Activated CD4-positive, alpha-beta T cell treated with anti-CD3 and anti-CD28 coated beads, Interleukin-2, amount 10 ng/mL, durations not matched to agents 7 days and 5 days (primary cell): ENCODE results near the gene DCPS. TPM values are rescaled to one million over a fixed set of nuclear protein-coding genes. Genes with fewer than 3 reads are reported as not detected.
A peak's percentile ranks its signal among the peaks of the same experiment; 100 is the strongest.

Experiments
- CTCF ChIA-PET: fragments of 350-600 bp; sonication (Branson Sonifier 250); formaldehyde crosslinking; loops from one replicate; lab custom pipeline; 2021; ENCODE audit warnings: antibody characterized with exemption; lab: Charles Lee
- POLR2A ChIA-PET: fragments of 350-600 bp; sonication (Branson Sonifier 250); formaldehyde crosslinking; loops from one replicate; lab custom pipeline; 2021; ENCODE audit warnings: antibody characterized with exemption; lab: Charles Lee
- DNase-seq: peaks from one replicate; pipeline ENCODE4 v3.0.0-alpha.2; 2020
- H3K27ac Mint-ChIP-seq: one replicate; pipeline ENCODE4 v1.8.0; 2021; ENCODE audit warnings: mild to moderate bottlenecking, moderate library complexity, mixed read lengths
- H3K27me3 Mint-ChIP-seq: one replicate; pipeline ENCODE4 v1.8.0; 2021; ENCODE audit warnings: mixed read lengths
- H3K36me3 Mint-ChIP-seq: one replicate; pipeline ENCODE4 v1.8.0; 2021; ENCODE audit warnings: low read depth, mixed read lengths
- H3K4me1 Mint-ChIP-seq: one replicate; pipeline ENCODE4 v1.8.0; 2021; ENCODE audit warnings: mixed read lengths
- H3K4me3 Mint-ChIP-seq: one replicate; pipeline ENCODE4 v1.8.0; 2021; ENCODE audit warnings: mild to moderate bottlenecking, moderate library complexity, mixed read lengths
- H3K9me3 Mint-ChIP-seq: one replicate; pipeline ENCODE4 v1.8.0; 2021; ENCODE audit warnings: mixed read lengths
- total RNA-seq, 2 experiments: library from RNA; stranded (reverse); gene quantifications; one replicate each; pipeline ENCODE4 v1.2.3, GENCODE V29; 2021

Gene DCPS
- total RNA-seq, 2 experiments from 2014 or later = 33.1 to 33.5 TPM

DNA sequence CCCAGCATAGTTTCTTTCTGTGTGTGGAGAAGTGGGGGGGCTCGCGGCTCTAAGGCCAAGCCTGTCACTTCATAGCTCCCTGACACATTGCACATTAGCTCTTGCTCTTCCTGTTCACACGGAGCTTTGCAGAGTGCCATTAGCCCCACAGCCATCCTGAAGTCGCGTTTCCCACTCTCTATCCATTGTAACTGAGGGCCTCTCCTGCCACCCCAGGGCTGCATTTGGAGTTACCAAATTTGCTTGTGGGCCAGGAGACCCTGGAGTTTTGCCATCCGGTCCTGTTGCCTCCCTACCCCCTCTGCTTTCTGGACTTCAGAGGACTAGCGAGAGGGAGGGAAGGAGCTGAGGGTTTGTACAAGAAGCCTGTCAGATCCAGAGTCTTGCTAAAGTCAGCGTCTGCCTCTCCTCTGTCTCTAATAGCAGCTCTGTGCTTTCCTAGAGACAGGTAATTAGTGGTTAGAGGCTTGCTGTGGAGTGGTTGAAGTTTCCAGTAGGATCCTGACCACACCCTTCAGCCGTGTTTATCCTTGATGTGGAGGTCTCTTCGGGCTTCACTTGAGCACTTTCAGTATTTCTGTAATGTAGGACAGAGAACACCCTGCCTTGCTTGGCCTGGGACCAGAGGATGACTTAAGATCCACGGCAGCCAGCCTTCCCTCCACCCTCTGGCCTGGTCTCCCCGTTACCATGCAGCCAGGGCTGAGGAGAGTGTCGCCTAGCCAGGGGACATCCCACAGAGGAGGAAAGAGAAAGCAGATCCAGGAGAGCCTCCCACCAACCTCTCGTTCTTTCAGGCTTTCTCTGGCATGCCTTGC lies 14.1 kb downstream of the DCPS start:
- peaks cover 44% of the 10 kb centered on the region for H3K4me1 Mint-ChIP-seq
- no peaks in the 10 kb centered on the region for H3K27me3 Mint-ChIP-seq
- CTCF ChIA-PET = interaction anchor here (0.7 to 2.5 kb wide), 10 partner anchors 7 to 163 kb away, joined by 3 to 9 read pairs (median 5); no protein-coding TSS in a partner anchor
- H3K36me3 Mint-ChIP-seq = peaks cover 36% of the 10 kb centered on the region
- peaks cover 4% of the 10 kb centered on the region for H3K9me3 Mint-ChIP-seq
- DNase-seq = peak; percentile 27
- H3K4me3 Mint-ChIP-seq = peak overlapping the region; percentile 6
- H3K27ac Mint-ChIP-seq = peak overlapping the region; percentile 88
- POLR2A ChIA-PET = no interaction called here

DNA sequence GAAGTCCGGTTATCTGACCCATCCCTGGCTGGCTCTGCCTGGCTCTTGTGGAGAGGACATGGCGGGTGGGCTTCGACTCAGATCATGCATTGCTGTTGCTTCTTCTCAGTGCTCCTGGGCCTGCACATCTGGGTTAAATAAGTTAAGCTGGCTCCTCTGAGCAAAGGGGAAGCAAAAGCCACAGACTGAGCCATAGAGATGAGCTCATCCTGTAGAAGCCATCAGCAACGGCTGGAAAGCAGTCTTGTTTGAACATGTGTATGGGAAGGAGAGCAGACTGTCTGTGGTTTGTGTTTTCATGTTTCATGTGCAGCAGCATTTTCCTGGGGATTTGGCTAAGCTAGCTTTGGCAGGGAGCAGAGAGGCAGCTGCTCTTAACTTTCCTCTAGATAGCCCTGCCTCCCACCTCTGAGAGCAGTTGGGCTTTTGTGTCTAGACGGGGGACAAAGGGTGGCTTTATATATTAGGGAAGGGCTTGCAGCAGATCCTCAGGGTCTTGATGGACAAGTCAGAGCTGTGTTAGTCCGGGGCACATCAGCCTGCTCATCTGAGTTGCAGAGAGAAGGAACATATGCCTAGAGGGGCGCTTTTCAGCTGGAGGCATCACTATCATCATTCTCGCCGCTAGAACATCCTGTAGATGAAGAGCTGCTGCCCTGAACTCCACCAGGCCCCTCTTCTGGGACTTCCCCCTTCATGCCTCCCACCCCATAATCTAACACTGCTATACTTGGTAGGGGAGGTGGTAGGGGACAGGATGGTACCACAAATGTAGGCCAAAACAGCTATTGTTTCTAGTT lies 14.9 kb downstream of the DCPS start:
- H3K4me3 Mint-ChIP-seq = peak overlapping the region; percentile 6
- H3K27me3 Mint-ChIP-seq = no peaks in the 10 kb centered on the region
- H3K4me1 Mint-ChIP-seq = peaks cover 44% of the 10 kb centered on the region
- peaks cover 4% of the 10 kb centered on the region for H3K9me3 Mint-ChIP-seq
- H3K36me3 Mint-ChIP-seq = peaks cover 34% of the 10 kb centered on the region
- ChIA-PET POLR2A (interaction anchor here (0.6 to 1.1 kb wide), 4 partner anchors 14 to 431 kb away, joined by 3 to 5 read pairs (median 4); partner anchors contain the start of genes DCPS and ST3GAL4), CTCF (interaction anchor here (0.7 to 2.5 kb wide), 10 partner anchors 8 to 162 kb away, joined by 3 to 9 read pairs (median 5); no protein-coding TSS in a partner anchor)
- DNase-seq = peak; percentile 53
- peak overlapping the region; percentile 88 for H3K27ac Mint-ChIP-seq

GRCh38 chr11:126319374-126319740 lies 15.5 kb downstream of the DCPS start:
- Mint-ChIP-seq H3K27ac (peak overlapping the region; percentile 88), H3K36me3 (peaks cover 29% of the 10 kb centered on the region), H3K9me3 (peaks cover 4% of the 10 kb centered on the region), H3K4me1 (peaks cover 40% of the 10 kb centered on the region), H3K27me3 (no peaks in the 10 kb centered on the region), H3K4me3 (no peak overlapping the region)
- ChIA-PET CTCF (interaction anchor here (0.7 to 2.5 kb wide), 10 partner anchors 9 to 337 kb away, joined by 3 to 9 read pairs (median 4); no protein-coding TSS in a partner anchor), POLR2A (interaction anchor here (0.6 to 1.1 kb wide), 4 partner anchors 15 to 431 kb away, joined by 3 to 5 read pairs (median 4); partner anchors contain the start of genes DCPS and ST3GAL4)
- DNase-seq = no peak

DNA sequence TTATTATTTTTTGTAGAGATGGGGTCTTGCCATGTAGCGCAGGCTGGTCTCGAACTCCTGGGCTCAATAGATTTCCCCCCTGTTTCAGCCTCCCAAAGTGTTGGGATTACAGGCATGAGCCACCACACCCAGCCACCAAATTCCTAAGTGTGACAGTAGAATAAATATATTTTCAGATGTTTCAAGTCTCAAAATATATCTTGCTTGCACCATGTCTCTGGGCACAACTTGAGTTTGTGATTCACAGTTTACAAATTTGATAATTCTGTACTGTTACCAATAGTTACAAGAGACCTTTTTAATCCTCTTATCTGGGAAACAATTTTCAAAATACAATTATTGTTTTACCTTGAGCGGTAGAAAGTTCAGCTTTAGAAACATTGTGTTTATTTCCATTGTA lies 19.1 kb downstream of the DCPS start:
- H3K27ac Mint-ChIP-seq = no peak overlapping the region
- peaks cover 8% of the 10 kb centered on the region for H3K36me3 Mint-ChIP-seq
- no peak overlapping the region for H3K4me3 Mint-ChIP-seq
- H3K27me3 Mint-ChIP-seq = no peaks in the 10 kb centered on the region
- ChIA-PET POLR2A (no interaction called here), CTCF (no interaction called here)
- H3K4me1 Mint-ChIP-seq = peaks cover 29% of the 10 kb centered on the region
- no peak for DNase-seq
- H3K9me3 Mint-ChIP-seq = no peaks in the 10 kb centered on the region

DNA sequence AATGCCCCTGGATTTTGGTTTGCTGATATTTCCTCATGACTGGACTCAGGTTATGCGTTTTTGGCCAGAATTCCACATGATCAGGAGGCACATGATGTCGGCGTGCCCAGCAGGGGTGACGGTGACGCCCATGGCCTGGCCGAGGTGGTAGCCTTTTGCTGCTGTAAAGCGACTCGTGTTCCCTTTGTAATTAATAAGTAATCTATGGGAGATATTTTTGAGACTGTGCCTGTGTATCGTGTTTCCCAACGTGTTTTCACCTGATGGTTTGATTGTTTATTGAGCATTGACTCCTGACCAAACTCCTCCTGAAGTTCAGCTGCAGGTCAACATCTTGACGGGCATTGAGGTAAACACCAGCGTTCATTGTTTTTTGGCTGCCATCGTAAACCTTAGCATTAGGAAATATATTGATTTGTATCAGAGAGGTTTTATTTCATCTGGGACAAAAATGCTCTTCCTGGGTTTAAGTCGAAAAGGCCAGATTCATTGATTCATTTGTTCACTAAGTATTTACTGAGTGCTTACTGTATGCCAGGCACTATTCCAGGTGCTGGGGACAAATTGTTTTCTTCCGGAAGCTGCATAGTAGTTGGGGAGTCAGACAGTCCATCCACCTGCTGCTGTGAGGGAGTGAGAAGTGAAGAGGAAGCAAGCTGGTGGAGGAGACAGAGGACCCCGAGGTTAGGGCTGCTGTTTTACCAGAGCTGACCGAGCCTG lies 23.6 kb downstream of the DCPS start:
- ChIA-PET POLR2A (no interaction called here), CTCF (no interaction called here)
- H3K27me3 Mint-ChIP-seq = no peaks in the 10 kb centered on the region

DNA sequence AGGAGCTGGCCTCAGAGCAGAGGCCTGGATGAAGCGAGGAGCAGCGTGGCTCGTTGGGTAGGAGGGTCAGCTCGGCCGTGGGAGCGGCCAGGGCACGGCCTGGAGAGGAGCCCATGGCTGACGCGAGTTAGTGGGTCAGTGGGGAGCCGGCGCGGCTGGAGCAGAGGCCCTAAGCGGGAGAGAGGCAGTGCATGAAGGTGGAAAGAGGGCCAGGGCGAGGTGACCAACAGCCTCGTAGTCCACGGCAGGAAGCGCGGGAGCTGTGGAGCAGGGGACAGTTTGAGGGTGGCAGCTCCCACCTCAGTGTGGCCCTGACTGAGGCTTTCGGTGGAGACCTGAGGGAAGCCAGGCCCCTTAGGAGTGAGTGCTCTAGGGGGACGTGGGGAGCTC lies 24.1 kb downstream of the DCPS start:
- no peak for DNase-seq
- no peak overlapping the region for H3K27ac Mint-ChIP-seq
- no peak overlapping the region for H3K4me3 Mint-ChIP-seq
- peaks cover 5% of the 10 kb centered on the region for H3K4me1 Mint-ChIP-seq
- H3K27me3 Mint-ChIP-seq = no peaks in the 10 kb centered on the region
- ChIA-PET CTCF (interaction anchor here (1.3 kb wide), 1 partner anchor 9 kb away, joined by 4 read pairs; no protein-coding TSS in a partner anchor), POLR2A (no interaction called here)
- H3K9me3 Mint-ChIP-seq = no peaks in the 10 kb centered on the region
- H3K36me3 Mint-ChIP-seq = peaks cover 11% of the 10 kb centered on the region

More for the DNA sequence above, 23.6 kb downstream of the DCPS start:
- Mint-ChIP-seq H3K9me3 (no peaks in the 10 kb centered on the region), H3K4me1 (peaks cover 5% of the 10 kb centered on the region), H3K36me3 (peaks cover 9% of the 10 kb centered on the region), H3K4me3 (no peak overlapping the region), H3K27ac (no peak overlapping the region)
- DNase-seq = no peak

GRCh38 chr11:126328444-126328843 lies 24.6 kb downstream of the DCPS start:
- H3K27me3 Mint-ChIP-seq = no peaks in the 10 kb centered on the region
- peaks cover 11% of the 10 kb centered on the region for H3K36me3 Mint-ChIP-seq
- no peak overlapping the region for H3K27ac Mint-ChIP-seq
- no peak overlapping the region for H3K4me3 Mint-ChIP-seq
- POLR2A ChIA-PET = no interaction called here
- H3K4me1 Mint-ChIP-seq = peaks cover 5% of the 10 kb centered on the region
- CTCF ChIA-PET = interaction anchor here (1.3 kb wide), 1 partner anchor 10 kb away, joined by 4 read pairs; no protein-coding TSS in a partner anchor
- DNase-seq = no peak
- H3K9me3 Mint-ChIP-seq = no peaks in the 10 kb centered on the region

GRCh38 chr11:126328938-126329643 lies 25.2 kb downstream of the DCPS start:
- Mint-ChIP-seq H3K36me3 (peaks cover 11% of the 10 kb centered on the region), H3K27ac (no peak overlapping the region)

DNA sequence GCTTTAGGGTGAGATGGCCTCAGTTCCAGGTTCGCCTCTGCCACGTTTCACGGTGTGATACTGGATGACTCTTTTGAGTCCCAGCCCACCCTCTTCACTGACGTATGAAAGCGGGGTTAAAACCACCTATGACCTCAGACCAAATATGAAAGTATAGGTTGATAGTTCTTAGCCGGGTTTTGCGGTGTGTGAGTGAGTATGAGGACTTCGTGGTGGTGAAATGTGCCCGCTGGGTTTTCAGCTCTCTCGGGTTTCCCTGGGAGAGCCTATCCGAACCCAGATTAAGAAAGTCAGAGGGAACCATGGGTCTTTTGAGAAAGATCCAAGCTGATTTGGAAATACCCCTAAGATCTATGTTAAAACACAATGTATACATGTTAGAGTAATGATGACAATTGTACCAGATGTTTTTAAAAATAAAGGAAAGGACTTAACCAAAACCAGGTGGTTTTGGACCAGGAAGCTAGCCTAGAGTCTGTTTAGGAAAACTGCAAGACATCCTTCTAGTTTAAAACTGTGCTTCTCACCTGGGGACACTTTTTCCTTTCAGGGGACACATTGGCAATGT lies 25.9 kb downstream of the DCPS start:
- H3K9me3 Mint-ChIP-seq = no peaks in the 10 kb centered on the region
- POLR2A ChIA-PET = no interaction called here
- no peak overlapping the region for H3K27ac Mint-ChIP-seq
- H3K27me3 Mint-ChIP-seq = no peaks in the 10 kb centered on the region
- H3K4me1 Mint-ChIP-seq = peaks cover 5% of the 10 kb centered on the region
- CTCF ChIA-PET = interaction anchor here (1.2 to 1.5 kb wide), 3 partner anchors 11 to 13 kb away, joined by 4 read pairs; no protein-coding TSS in a partner anchor
- DNase-seq = no peak
- H3K36me3 Mint-ChIP-seq = peaks cover 11% of the 10 kb centered on the region
- H3K4me3 Mint-ChIP-seq = no peak overlapping the region

More at GRCh38 chr11:126328938-126329643, 25.2 kb downstream of the DCPS start:
- ChIA-PET CTCF (interaction anchor here (1.3 kb wide), 1 partner anchor 10 kb away, joined by 4 read pairs; no protein-coding TSS in a partner anchor), POLR2A (no interaction called here)
- no peak overlapping the region for H3K4me3 Mint-ChIP-seq
- H3K27me3 Mint-ChIP-seq = no peaks in the 10 kb centered on the region
- H3K4me1 Mint-ChIP-seq = peaks cover 5% of the 10 kb centered on the region
- no peaks in the 10 kb centered on the region for H3K9me3 Mint-ChIP-seq
- DNase-seq = no peak

DNA sequence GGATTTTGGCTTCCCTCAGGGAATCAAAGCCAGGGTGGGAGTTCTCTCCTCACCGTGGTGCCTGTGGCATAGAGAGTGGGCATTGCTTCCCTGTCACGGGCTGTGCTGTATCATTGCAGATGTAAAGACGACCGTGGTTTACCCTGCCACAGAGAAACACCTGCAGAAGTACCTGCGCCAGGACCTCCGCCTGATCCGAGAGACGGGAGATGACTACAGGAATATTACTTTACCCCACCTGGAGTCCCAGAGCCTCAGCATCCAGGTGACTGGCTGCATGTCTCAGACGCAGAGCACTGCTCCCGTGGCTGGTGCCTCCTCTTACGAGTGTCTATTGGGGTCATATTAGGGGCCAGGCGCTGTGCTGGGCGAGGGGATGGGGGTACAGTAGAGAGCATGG lies 27.4 kb downstream of the DCPS start:
- Mint-ChIP-seq H3K27me3 (no peaks in the 10 kb centered on the region), H3K36me3 (peaks cover 13% of the 10 kb centered on the region), H3K27ac (peak overlapping the region; percentile 41), H3K9me3 (no peaks in the 10 kb centered on the region), H3K4me1 (peaks cover 13% of the 10 kb centered on the region), H3K4me3 (no peak overlapping the region)
- ChIA-PET POLR2A (no interaction called here), CTCF (interaction anchor here (1.5 kb wide), 1 partner anchor 15 kb away, joined by 4 read pairs; no protein-coding TSS in a partner anchor)
- DNase-seq = no peak

- H3K36me3 Mint-ChIP-seq = peaks cover 13% of the 10 kb centered on the region
- DNase-seq = no peak
- no peaks in the 10 kb centered on the region for H3K27me3 Mint-ChIP-seq
- H3K9me3 Mint-ChIP-seq = no peaks in the 10 kb centered on the region
- ChIA-PET POLR2A (no interaction called here), CTCF (interaction anchor here (1.4 kb wide), 1 partner anchor 16 kb away, joined by 3 read pairs; no protein-coding TSS in a partner anchor)
- H3K27ac Mint-ChIP-seq = no peak overlapping the region
- peaks cover 18% of the 10 kb centered on the region for H3K4me1 Mint-ChIP-seq
- no peak overlapping the region for H3K4me3 Mint-ChIP-seq
Measured at GRCh38 chr11:126332221-126332711, 28.4 kb downstream of the DCPS start.
